ENCODE measurements around the gene POLN. TPM values are rescaled to one million over a fixed set of nuclear protein-coding genes. Genes with fewer than 3 reads are reported as not detected.
A peak's percentile ranks its signal among the peaks of the same experiment; 100 is the strongest.
"Not testable (repeated sequence)": the region's sequence is repeated elsewhere in the genome, so short reads cannot be mapped to it uniquely, and the experiment has no call there.

The POLN gene
- total RNA-seq, 1 donor: 4.9 TPM

DNA sequence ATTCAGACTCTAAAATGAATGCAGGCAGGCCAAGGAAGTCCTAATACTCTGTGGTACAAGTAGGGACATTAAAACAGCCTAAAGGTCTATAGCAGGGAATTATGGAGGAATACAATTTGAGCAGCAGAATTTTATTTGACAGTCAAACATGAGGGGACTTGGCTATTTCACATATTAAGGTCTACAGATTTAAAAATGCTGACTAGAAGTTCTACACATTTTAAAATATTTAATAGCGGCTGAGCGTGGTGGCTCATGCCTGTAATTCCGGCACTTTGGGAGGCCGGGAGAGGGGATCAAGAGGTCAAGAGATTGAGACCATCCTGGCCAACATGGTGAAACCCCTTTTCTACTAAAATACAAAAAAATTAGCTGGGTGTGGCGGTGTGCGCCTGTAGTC, 10.8 kb downstream of the POLN start:
- H3K4me3 ChIP-seq (ENCODE audit: low read depth, low read length): no peak overlapping the region
- no peak for DNase-seq (ENCODE audit: low read depth)
- no peak for TF ChIP-seq CTCF (IDR thresholded peaks at IDR 0.05; ENCODE audit: insufficient read depth, low read length)

DNA sequence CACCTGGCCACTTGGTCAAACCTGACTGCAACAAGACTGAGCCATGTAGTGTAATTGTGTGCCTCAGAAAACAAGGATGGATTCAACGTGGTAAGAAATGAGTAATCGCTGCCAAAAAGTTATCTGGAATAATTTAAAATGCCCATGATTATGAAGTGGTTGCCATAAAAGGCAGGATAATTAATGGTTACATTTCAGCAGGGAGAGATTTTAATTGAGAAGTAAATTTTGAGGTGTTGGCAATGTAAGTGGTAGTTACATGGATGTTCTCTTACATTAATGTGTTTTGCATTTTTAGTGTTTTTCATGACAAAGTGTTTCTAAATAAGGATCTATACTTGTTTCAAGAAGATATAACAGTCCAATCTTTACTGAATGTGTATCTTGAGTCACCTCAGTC, 15.7 kb downstream of the POLN start:
- no peak for TF ChIP-seq CTCF (IDR thresholded peaks at IDR 0.05; ENCODE audit: insufficient read depth, low read length)
- no peak for DNase-seq (ENCODE audit: low read depth)
- no peak overlapping the region for H3K4me3 ChIP-seq (ENCODE audit: low read depth, low read length)

DNA sequence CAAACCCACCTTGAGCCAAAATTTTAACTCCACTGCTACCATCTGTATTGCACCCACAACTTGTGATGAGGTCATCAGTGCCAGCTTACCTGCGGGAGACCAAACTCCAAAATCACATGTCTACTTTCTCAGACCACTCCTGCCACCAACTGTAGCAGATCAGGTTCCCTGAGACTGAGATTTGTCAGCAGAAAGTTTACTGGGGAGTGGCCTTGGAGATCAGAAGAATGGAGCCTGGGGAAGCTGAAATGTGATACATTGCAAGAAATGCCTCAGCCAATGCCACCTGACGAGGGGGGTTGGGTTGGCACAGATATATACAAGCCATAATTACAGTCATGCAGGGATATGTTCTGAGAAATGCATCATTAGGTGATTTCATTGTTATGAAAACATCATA, 19.1 kb downstream of the POLN start:
- no peak for TF ChIP-seq CTCF (IDR thresholded peaks at IDR 0.05; ENCODE audit: insufficient read depth, low read length)
- no peak for DNase-seq (ENCODE audit: low read depth)

GRCh38 chr4:2221378-2221777, 20.5 kb downstream of the POLN start:
- H3K4me3 ChIP-seq (ENCODE audit: low read depth, low read length); DNase-seq (ENCODE audit: low read depth): not testable (repeated sequence)

More for the DNA sequence above, 19.1 kb downstream of the POLN start:
- no peak overlapping the region for H3K4me3 ChIP-seq (ENCODE audit: low read depth, low read length)

DNA sequence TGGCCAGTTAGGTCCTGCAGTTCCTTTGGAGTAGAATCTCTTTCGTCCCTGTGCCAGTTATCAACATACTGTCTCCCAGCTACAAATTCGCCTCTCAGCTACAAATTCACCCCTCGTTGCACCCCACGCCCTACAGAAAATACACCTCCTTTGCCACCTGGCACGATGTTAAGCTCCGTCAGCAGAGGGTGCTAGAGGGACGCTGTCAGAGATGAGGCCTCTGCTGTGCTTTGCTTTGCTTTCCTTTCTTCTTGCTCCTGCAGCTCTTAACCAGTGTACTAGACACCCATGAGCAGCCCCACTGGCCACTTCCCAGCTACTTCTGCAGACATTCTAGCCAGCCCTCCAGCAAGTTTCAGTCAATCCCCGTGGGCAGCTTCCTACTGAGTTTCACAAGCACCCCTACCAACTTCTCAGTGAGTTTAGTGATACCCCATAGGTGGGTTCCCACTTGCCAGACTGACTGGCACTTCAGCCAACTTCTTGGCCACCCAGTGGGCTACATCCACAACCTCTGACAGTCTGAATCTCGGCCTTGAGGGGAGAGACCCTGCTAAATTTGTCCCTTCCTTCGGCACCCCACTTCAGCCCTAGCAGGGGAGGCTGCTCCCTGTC, 21.8 kb downstream of the POLN start:
- H3K4me3 ChIP-seq (ENCODE audit: low read depth, low read length): no peak overlapping the region
- TF ChIP-seq CTCF (IDR thresholded peaks at IDR 0.05; ENCODE audit: insufficient read depth, low read length): peak; percentile 96
- peak; percentile 79 for DNase-seq (ENCODE audit: low read depth)

- no peak for DNase-seq (ENCODE audit: low read depth)
- no peak overlapping the region for H3K4me3 ChIP-seq (ENCODE audit: low read depth, low read length)
- no peak for TF ChIP-seq CTCF (IDR thresholded peaks at IDR 0.05; ENCODE audit: insufficient read depth, low read length)
Measured at GRCh38 chr4:2219233-2219760, 22.6 kb downstream of the POLN start.

DNA sequence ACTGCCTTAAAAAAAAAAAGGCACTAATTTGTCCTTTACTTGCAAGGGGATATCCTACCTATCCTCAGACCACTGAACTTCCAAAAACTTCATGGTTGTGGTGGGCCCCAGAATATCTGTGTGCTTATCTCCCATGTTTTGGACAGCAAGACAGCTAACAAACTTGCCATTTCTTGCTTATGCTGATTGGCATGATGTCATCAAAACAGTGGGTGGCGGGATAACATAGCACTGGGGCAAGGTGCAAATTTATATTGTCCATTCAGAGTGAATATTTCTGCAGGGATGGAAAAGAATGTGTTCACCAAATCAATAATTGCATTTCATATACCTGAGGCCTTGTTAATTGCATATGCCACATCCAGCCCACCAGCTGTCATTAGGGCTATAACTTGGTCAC, 23.5 kb downstream of the POLN start:
- no peak for TF ChIP-seq CTCF (IDR thresholded peaks at IDR 0.05; ENCODE audit: insufficient read depth, low read length)
- DNase-seq (ENCODE audit: low read depth): no peak
- H3K4me3 ChIP-seq (ENCODE audit: low read depth, low read length): no peak overlapping the region
